Measurements from ENCODE around the gene ZDHHC8.

Gene ZDHHC8

GRCh38 chr22:20131597-20131858, at the start of gene ZDHHC8:
ZDHHC8 (plus strand) TSS chr22:20131804; CDS start chr22:20131948, 144 bp downstream.
- TF ChIP-seq CTCF (IDR thresholded peaks at IDR 0.05): no peak

- no peak for TF ChIP-seq CTCF (IDR thresholded peaks at IDR 0.05)
Observed at GRCh38 chr22:20083157-20083890, 48.3 kb upstream of the ZDHHC8 start.

- TF ChIP-seq CTCF (IDR thresholded peaks at IDR 0.05): no peak
Observed at GRCh38 chr22:20083891-20084546, 47.6 kb upstream of the ZDHHC8 start.

GRCh38 chr22:20084547-20085413, 46.8 kb upstream of the ZDHHC8 start:
- TF ChIP-seq CTCF (IDR thresholded peaks at IDR 0.05): peak; percentile 60; the same call in 1 of the 2 replicates

GRCh38 chr22:20085651-20086050, 46.0 kb upstream of the ZDHHC8 start:
- no peak for TF ChIP-seq CTCF (IDR thresholded peaks at IDR 0.05)

GRCh38 chr22:20086101-20086599, 45.5 kb upstream of the ZDHHC8 start:
- no peak for TF ChIP-seq CTCF (IDR thresholded peaks at IDR 0.05)

GRCh38 chr22:20086763-20087162, 44.8 kb upstream of the ZDHHC8 start:
- no peak for TF ChIP-seq CTCF (IDR thresholded peaks at IDR 0.05)

Measured in LNCAP (cell line).